OCI-LY7 (cell line): ENCODE results near the gene NDUFAF7.

Source experiments
- EZH2phosphoT487 ChIP-seq: fragments of 200-600 bp; sonication (generic); IDR thresholded peaks from 2 replicates; pipeline ENCODE4 v1.6.1; 2018; ENCODE audit warnings: low read depth, borderline replicate concordance, mild to moderate bottlenecking, mixed run types, antibody characterized with exemption, low read length, moderate library complexity, mixed read lengths
- TF ChIP-seq, protein P1 (sequence below): fragments of 200-600 bp; sonication (generic); conservative IDR thresholded peaks from 2 replicates; pipeline ENCODE4 v1.5.1; 2014; ENCODE audit warnings: mild to moderate bottlenecking, antibody characterized with exemption, low read length, moderate library complexity, mixed read lengths

DNA sequence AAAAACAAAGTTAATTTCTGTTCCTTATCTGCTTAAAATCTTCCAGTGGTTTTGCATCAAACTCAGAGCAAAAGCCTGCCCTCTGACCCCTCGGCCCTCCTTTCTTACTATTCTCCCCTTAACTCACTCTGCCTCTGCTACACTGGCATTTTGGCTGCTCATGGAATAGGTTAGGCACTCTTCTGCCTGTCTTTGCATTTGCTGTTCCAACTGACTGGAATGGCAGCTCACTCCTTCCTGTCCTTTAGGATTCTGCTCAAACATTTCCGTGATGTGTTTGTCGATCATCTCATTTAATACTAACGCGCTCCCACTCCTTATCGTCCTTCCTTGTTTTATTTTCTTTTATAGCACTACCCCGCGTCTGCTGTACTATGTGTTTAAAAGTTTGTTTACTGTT lies 877 bp upstream of the NDUFAF7 start:
- TF ChIP-seq, protein P1, sequence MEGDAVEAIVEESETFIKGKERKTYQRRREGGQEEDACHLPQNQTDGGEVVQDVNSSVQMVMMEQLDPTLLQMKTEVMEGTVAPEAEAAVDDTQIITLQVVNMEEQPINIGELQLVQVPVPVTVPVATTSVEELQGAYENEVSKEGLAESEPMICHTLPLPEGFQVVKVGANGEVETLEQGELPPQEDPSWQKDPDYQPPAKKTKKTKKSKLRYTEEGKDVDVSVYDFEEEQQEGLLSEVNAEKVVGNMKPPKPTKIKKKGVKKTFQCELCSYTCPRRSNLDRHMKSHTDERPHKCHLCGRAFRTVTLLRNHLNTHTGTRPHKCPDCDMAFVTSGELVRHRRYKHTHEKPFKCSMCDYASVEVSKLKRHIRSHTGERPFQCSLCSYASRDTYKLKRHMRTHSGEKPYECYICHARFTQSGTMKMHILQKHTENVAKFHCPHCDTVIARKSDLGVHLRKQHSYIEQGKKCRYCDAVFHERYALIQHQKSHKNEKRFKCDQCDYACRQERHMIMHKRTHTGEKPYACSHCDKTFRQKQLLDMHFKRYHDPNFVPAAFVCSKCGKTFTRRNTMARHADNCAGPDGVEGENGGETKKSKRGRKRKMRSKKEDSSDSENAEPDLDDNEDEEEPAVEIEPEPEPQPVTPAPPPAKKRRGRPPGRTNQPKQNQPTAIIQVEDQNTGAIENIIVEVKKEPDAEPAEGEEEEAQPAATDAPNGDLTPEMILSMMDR: no peak
- TF ChIP-seq EZH2phosphoT487: no peak
